ENCODE results near the gene ESYT2.

- TF ChIP-seq CTCF (conservative IDR thresholded peaks at IDR 0.05; ENCODE audit: low read depth, low read length) (no peak), EZH2 (IDR thresholded peaks at IDR 0.05; ENCODE audit: borderline replicate concordance, low read depth, low read length, poor library complexity, severe bottlenecking) (no peak)
Observed at GRCh38 chr7:158760445-158760764, 68.9 kb downstream of the ESYT2 start.

Data from A673 (cell line).